OCI-LY7 (cell line): Measurements from ENCODE around the gene LDLRAP1. TPM values are rescaled to one million over a fixed set of nuclear protein-coding genes. Genes with fewer than 3 reads are reported as not detected.
"Not testable (repeated sequence)": the region's sequence is repeated elsewhere in the genome, so short reads cannot be mapped to it uniquely, and the experiment has no call there.

ENCODE experiments used
- BruUV-seq: library from RNA; stranded (reverse); fragments of 400-500 nt; replicated peaks from 2 replicates; lab custom pipeline; 2021; lab: Mats Ljungman, UMichigan
- CTCF ChIA-PET: fragments of 300-600 bp; sonication (Branson Sonifier 250); formaldehyde crosslinking; loops from one replicate; lab custom pipeline; 2022; ENCODE audit warnings: antibody characterized with exemption; ENCODE audit not compliant: unreplicated experiment; lab: Charles Lee
- POLR2A ChIA-PET: fragments of 300-600 bp; sonication (Branson Sonifier 250); formaldehyde crosslinking; loops from one replicate; lab custom pipeline; 2022; ENCODE audit warnings: antibody characterized with exemption; lab: Charles Lee
- DNase-seq: peaks from one replicate; pipeline ENCODE4 v3.0.0-alpha.2; 2015; ENCODE audit warnings: low spot score
- H2AFZ ChIP-seq: fragments of 200-600 bp; sonication (generic), shearing (Covaris generic); 2 replicates; pipeline ENCODE4 v1.6.1; 2014; ENCODE audit warnings: mild to moderate bottlenecking, antibody characterized with exemption, low read length, moderate library complexity
- H3K27ac ChIP-seq: fragments of 200-600 bp; sonication (generic); 2 replicates; pipeline ENCODE4 v1.5.1; 2014; ENCODE audit warnings: mixed run types, low read depth, mild to moderate bottlenecking, moderate library complexity, low read length, inconsistent platforms; ENCODE audit not compliant: poor library complexity, severe bottlenecking
- H3K36me3 ChIP-seq: fragments of 200-600 bp; sonication (generic); 2 replicates; pipeline ENCODE4 v1.6.1; 2014; ENCODE audit warnings: mild to moderate bottlenecking, antibody characterized with exemption, low read length, moderate library complexity, mixed read lengths; ENCODE audit not compliant: insufficient read depth
- H3K4me1 ChIP-seq: fragments of 200-600 bp; sonication (generic); 2 replicates; pipeline ENCODE4 v1.5.1; 2014; ENCODE audit warnings: mild to moderate bottlenecking, low read length; ENCODE audit not compliant: insufficient read depth, poor library complexity, severe bottlenecking
- H3K4me2 ChIP-seq: fragments of 200-600 bp; sonication (generic); 2 replicates; pipeline ENCODE4 v1.6.1; 2014; ENCODE audit warnings: mild to moderate bottlenecking, low read length
- H3K4me3 ChIP-seq: fragments of 200-600 bp; sonication (generic); 2 replicates; pipeline ENCODE4 v1.5.1; 2014; ENCODE audit warnings: mild to moderate bottlenecking, low read depth, low read length; ENCODE audit not compliant: poor library complexity, severe bottlenecking
- H3K79me2 ChIP-seq: fragments of 200-600 bp; sonication (generic); 2 replicates; pipeline ENCODE4 v1.6.1; 2016; ENCODE audit warnings: low read depth, mild to moderate bottlenecking, low read length, moderate library complexity, mixed read lengths; ENCODE audit not compliant: insufficient read depth
- H3K9me2 ChIP-seq: fragments of 200-600 bp; sonication (generic); 2 replicates; pipeline ENCODE4 v1.6.1; 2016; ENCODE audit warnings: mild to moderate bottlenecking, low read length, mixed read lengths; ENCODE audit not compliant: insufficient read depth
- H3K9me3 ChIP-seq: fragments of 200-600 bp; sonication (generic); 2 replicates; pipeline ENCODE4 v1.6.1; 2014; ENCODE audit warnings: mild to moderate bottlenecking, mixed run types, low read length, mixed read lengths
- H4K20me1 ChIP-seq: fragments of 200-600 bp; sonication (generic); 2 replicates; pipeline ENCODE4 v1.6.1; 2014; ENCODE audit warnings: mild to moderate bottlenecking, antibody characterized with exemption, low read length, moderate library complexity, mixed read lengths; ENCODE audit not compliant: insufficient read depth
- CTCF ChIP-seq: fragments of 200-600 bp; sonication (generic); conservative IDR thresholded peaks from 2 replicates; pipeline ENCODE4 v1.5.1; 2014; ENCODE audit warnings: mild to moderate bottlenecking, antibody characterized with exemption, low read length, moderate library complexity, mixed read lengths
- EZH2phosphoT487 ChIP-seq: fragments of 200-600 bp; sonication (generic); IDR thresholded peaks from 2 replicates; pipeline ENCODE4 v1.6.1; 2018; ENCODE audit warnings: low read depth, borderline replicate concordance, mild to moderate bottlenecking, mixed run types, antibody characterized with exemption, low read length, moderate library complexity, mixed read lengths
- intact Hi-C: fragments of 100-400 bp; cut with micrococcal nuclease; formaldehyde crosslinking; loops from one replicate; pipeline ENCODE4 v1.10.0; 2022; ENCODE audit not compliant: unreplicated experiment
- total RNA-seq, 2 experiments: library from RNA; depleted of rRNA in 1 of 2; stranded (reverse); fragments of >200 nt in 1 of 2; shearing (Covaris generic) in 1 of 2; gene quantifications; 2 replicates each; pipeline ENCODE4 v1.2.3, GENCODE V29; 2014 to 2022

Gene LDLRAP1
- total RNA-seq, 2 experiments from 2014 or later = 14.9 to 36.2 TPM

GRCh38 chr1:25599969-25600610 is 56.7 kb downstream of the LDLRAP1 start:
- intact Hi-C loops = no loop called here
- peak overlapping the region; percentile 48 for H3K4me2 ChIP-seq
- no peak for TF ChIP-seq CTCF
- TF ChIP-seq EZH2phosphoT487 = no peak

GRCh38 chr1:25600971-25601699 is 57.7 kb downstream of the LDLRAP1 start:
- POLR2A ChIA-PET = not testable (repeated sequence)

More at GRCh38 chr1:25599969-25600610, 56.7 kb downstream of the LDLRAP1 start:
- Histone ChIP-seq H3K27ac (no peak overlapping the region), H3K79me2 (no peaks in the 10 kb centered on the region), H3K36me3 (no peaks in the 10 kb centered on the region; the same call in 1 of the 2 replicates), H4K20me1 (no peaks in the 10 kb centered on the region), H3K4me3 (peak overlapping the region; percentile 23), H3K9me2 (no peaks in the 10 kb centered on the region), H3K4me1 (peaks cover 39% of the 10 kb centered on the region), H2AFZ (no peak overlapping the region), H3K9me3 (0 out of 2 replicates have a peak, but pooled peaks cover 5% of the 10 kb centered on the region)
- CTCF ChIA-PET = no interaction called here
- no TSS peak for BruUV-seq
- POLR2A ChIA-PET = interaction anchor here (0.6 kb wide), 1 partner anchor 21 kb away, joined by 3 read pairs; no protein-coding TSS in a partner anchor
- DNase-seq = no peak

GRCh38 chr1:25603779-25604538 is 60.6 kb downstream of the LDLRAP1 start:
- DNase-seq, H3K9me2 ChIP-seq, BruUV-seq, H3K4me2 ChIP-seq, H3K27ac ChIP-seq, H2AFZ ChIP-seq, POLR2A ChIA-PET, H3K9me3 ChIP-seq, H3K4me3 ChIP-seq, H4K20me1 ChIP-seq, H3K36me3 ChIP-seq, H3K79me2 ChIP-seq, CTCF ChIA-PET: not testable (repeated sequence)
- peaks cover 72% of the 10 kb centered on the region for H3K4me1 ChIP-seq
- intact Hi-C loops = loop anchor here (1.0 kb wide), 1 partner anchor 55 kb away; no protein-coding TSS in a partner anchor

More at GRCh38 chr1:25600971-25601699, 57.7 kb downstream of the LDLRAP1 start:
- H3K36me3 ChIP-seq, BruUV-seq, intact Hi-C loops, H2AFZ ChIP-seq, H3K9me3 ChIP-seq, H3K27ac ChIP-seq, H4K20me1 ChIP-seq, DNase-seq, H3K79me2 ChIP-seq, H3K9me2 ChIP-seq, H3K4me3 ChIP-seq, CTCF ChIA-PET: not testable (repeated sequence)
- Histone ChIP-seq H3K4me2 (peak overlapping the region; percentile 48), H3K4me1 (peaks cover 49% of the 10 kb centered on the region)
